ENCODE measurements around the gene FLT3.

The FLT3 gene

DNA sequence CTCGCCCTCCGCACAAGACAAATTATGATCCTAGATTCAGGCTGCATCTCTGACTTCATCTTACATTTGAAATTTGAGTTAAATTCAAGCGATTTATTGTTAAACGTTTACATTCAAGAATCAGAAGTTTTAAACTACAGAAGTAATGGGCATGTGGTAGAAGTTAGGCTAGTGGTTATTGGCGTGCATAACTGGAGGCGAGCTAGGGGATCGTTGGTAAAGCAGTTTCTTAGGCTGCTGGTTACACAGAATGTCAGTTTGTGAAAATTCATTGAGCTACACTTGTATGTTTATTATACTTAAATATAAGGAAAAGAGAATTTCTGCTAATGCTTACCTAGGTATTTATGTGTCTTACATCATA, 130.5 kb downstream of the FLT3 start:
- DNase-seq (ENCODE audit: low read depth) = no peak
- no peak for TF ChIP-seq CTCF (conservative IDR thresholded peaks at IDR 0.05; ENCODE audit: low read length)
- H3K4me3 ChIP-seq (ENCODE audit: low read length) = no peak overlapping the region

DNA sequence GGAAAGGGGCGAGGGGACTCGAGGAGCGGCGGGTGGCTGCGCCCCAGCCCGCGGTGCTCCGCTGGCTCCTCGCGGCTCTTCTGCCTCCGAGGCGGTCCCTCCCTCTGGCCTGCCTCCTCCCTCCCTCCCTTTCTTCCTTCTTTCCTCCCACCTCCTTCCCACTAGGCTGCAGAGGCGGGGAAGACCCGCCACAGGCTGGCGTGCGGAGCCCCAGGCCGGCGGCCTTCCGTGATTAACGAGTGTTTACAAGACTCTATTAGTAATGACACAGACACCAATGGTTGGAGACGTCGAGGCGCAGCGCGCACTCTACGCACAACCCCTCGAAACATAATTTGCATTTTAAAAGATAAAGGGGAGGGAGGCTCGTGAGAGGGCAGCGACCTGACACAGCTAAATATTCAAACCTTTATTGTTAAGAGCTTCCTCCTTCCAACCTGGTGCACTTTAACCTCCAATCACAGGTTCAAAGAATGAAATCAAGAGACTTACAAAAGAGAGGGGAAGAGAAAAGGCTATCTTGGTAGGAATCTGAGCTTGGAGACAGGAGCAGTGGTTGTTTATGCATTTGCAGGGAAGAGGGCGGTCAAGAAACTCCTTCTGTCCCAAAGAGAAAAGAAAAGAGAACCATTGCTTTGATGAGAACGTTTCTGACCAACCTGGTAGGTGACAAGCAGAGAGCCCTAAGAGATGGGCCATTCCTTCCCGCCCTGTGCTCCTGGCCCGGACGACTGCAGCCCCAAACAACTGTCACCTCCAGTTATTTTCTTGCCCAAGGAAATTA, 131.1 kb downstream of the FLT3 start, which contains the start of gene CDX2:
Gene CDX2, minus strand, starts transcription at position 234 of the 784 bp plus-strand sequence. CDS start 309 bp downstream, outside the sequence.
- no peak within 1 kb of the TSS for H3K4me3 ChIP-seq (ENCODE audit: low read length)
- no peak for DNase-seq (ENCODE audit: low read depth)
- no peak for TF ChIP-seq CTCF (conservative IDR thresholded peaks at IDR 0.05; ENCODE audit: low read length)

DNA sequence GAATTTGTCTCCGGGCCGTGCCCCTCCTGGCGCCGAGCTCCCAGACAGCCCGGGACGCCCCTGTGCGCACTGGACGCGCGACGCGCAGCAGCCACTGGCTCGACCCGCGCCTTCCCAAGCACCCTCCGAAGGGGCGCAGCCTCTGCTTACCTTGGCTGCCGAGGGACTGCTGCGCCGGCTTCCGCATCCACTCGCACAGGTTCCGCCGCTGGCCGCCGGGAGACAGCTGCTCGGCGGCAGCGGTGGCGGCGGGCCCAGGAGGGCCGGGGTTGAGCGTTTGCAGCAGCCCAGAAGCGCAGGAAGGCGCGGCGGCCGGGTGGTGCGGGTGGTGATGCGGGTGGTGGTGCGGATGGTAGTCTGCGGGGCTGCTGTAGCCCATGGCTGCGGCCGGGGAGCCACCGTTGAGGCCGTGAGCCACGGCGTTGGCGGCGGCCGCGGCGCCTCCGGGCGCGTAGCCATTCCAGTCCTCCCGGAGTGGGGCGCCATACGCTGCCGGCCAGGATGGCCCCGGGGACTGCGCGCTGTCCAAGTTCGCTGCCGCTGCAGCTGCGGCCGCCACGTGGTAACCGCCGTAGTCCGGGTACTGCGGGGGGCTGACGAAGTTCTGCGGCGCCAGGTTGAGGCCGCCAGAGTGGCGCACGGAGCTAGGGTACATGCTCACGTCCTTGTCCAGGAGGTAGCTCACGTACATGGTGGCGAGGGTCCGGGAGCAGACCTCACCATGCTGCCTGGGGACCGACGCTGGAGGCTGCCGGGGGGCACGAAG, 131.9 kb downstream of the FLT3 start:
- no peak for TF ChIP-seq CTCF (conservative IDR thresholded peaks at IDR 0.05; ENCODE audit: low read length)
- H3K4me3 ChIP-seq (ENCODE audit: low read length) = no peak overlapping the region
- DNase-seq (ENCODE audit: low read depth) = no peak

DNA sequence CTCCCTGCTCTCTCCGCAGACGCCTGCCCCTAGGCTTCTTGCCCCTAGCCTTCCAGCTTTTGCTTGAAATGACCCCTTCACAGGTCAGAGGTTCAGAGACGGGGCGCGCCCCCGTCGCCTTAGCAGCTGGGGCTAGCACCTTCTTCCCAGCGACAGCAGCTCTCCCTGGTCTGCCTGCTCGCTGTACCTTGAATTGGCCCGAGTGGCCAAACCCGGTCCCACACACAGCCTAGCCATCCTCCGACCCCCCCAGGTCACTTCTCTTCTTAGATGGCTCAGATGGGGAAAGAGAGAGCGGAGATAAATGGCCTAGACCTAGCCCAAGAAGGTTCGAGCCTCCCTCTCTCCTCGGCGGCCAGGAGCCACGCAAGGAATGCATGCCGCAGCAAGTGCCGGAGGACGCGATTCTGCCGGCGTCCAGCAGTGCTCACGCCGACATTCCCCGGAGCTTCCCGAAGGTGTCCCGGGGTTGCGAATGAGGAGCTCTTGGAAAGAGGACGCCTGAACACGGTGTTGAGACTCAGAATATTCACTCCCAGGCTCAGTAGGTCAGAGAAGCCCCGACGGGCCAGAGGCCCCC, 132.6 kb downstream of the FLT3 start:
- DNase-seq (ENCODE audit: low read depth) = no peak
- H3K4me3 ChIP-seq (ENCODE audit: low read length) = no peak overlapping the region
- TF ChIP-seq CTCF (conservative IDR thresholded peaks at IDR 0.05; ENCODE audit: low read length) = no peak

GRCh38 chr13:27967203-27967735, 133.1 kb downstream of the FLT3 start:
- DNase-seq (ENCODE audit: low read depth) = no peak
- no peak for TF ChIP-seq CTCF (conservative IDR thresholded peaks at IDR 0.05; ENCODE audit: low read length)
- H3K4me3 ChIP-seq (ENCODE audit: low read length) = no peak overlapping the region

- H3K4me3 ChIP-seq (ENCODE audit: low read length) = no peak overlapping the region
- DNase-seq (ENCODE audit: low read depth) = no peak
- no peak for TF ChIP-seq CTCF (conservative IDR thresholded peaks at IDR 0.05; ENCODE audit: low read length)
Observed at GRCh38 chr13:27966641-27967202, 133.7 kb downstream of the FLT3 start.
